ENCODE measurements around the gene TNFAIP8L1. TPM values are rescaled to one million over a fixed set of nuclear protein-coding genes. Genes with fewer than 3 reads are reported as not detected.

The TNFAIP8L1 gene
- total RNA-seq, 1 experiment from 2014 or later: 8.3 TPM

DNA sequence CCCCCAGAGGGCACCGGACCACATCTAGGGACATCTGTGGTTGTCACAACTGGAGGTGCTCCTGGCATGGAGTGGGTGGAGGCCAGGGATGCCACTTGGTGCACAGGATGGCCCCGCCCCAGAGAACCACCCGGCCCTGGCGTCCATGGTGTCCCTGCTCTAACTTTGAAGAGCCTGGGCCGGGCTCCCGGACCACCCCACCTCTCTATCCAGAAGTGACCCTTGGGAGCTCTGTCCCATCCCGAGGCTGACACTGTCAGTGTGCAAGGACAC is 53.7 kb downstream of the TNFAIP8L1 start:
- ChIA-PET POLR2A (ENCODE audit: unreplicated experiment) (no interaction called here), CTCF (no interaction called here)
- no peak for DNase-seq
- H4K20me1 ChIP-seq (ENCODE audit: low read length): no peaks in the 10 kb centered on the region
- H3K79me2 ChIP-seq (ENCODE audit: low read length): no peaks in the 10 kb centered on the region
- peaks cover 40% of the 10 kb centered on the region for H3K4me1 ChIP-seq (ENCODE audit: insufficient read depth, low read length)
- no peaks in the 10 kb centered on the region for H3K27me3 ChIP-seq (ENCODE audit: low read length)
- peaks cover 6% of the 10 kb centered on the region for H3F3A ChIP-seq (ENCODE audit: low read length, unreplicated experiment)
- peaks cover 68% of the 10 kb centered on the region for H3K36me3 ChIP-seq (ENCODE audit: low read depth, low read length)
- no peak overlapping the region for H3K9ac ChIP-seq (ENCODE audit: low read length)
- no peaks in the 10 kb centered on the region for H3K9me2 ChIP-seq (replicated peaks; ENCODE audit: low read length)
- H3K4me2 ChIP-seq (ENCODE audit: low read length): no peak overlapping the region
- no peak overlapping the region for H3K4me3 ChIP-seq (ENCODE audit: low read length)
- no peak for TF ChIP-seq EZH2 (IDR thresholded peaks at IDR 0.05; ENCODE audit: low read length, unreplicated experiment)
- no peak for TF ChIP-seq EZH2phosphoT487 (IDR thresholded peaks at IDR 0.05; ENCODE audit: borderline replicate concordance, low read length)
- TF ChIP-seq, protein P1, sequence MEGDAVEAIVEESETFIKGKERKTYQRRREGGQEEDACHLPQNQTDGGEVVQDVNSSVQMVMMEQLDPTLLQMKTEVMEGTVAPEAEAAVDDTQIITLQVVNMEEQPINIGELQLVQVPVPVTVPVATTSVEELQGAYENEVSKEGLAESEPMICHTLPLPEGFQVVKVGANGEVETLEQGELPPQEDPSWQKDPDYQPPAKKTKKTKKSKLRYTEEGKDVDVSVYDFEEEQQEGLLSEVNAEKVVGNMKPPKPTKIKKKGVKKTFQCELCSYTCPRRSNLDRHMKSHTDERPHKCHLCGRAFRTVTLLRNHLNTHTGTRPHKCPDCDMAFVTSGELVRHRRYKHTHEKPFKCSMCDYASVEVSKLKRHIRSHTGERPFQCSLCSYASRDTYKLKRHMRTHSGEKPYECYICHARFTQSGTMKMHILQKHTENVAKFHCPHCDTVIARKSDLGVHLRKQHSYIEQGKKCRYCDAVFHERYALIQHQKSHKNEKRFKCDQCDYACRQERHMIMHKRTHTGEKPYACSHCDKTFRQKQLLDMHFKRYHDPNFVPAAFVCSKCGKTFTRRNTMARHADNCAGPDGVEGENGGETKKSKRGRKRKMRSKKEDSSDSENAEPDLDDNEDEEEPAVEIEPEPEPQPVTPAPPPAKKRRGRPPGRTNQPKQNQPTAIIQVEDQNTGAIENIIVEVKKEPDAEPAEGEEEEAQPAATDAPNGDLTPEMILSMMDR (conservative IDR thresholded peaks at IDR 0.05; ENCODE audit: low read depth, low read length): no peak
- no peak for ATAC-seq
- no TSS peak for BruUV-seq (replicated peaks)
- H3K27ac ChIP-seq (ENCODE audit: low read length): 0 out of 2 replicates have a peak overlapping the region, but pooled peaks have one; percentile 90
- intact Hi-C loops (cut with micrococcal nuclease): no loop called here
- H2AFZ ChIP-seq (ENCODE audit: low read length): no peak overlapping the region
- H3K9me3 ChIP-seq (ENCODE audit: low read length): no peaks in the 10 kb centered on the region

DNA sequence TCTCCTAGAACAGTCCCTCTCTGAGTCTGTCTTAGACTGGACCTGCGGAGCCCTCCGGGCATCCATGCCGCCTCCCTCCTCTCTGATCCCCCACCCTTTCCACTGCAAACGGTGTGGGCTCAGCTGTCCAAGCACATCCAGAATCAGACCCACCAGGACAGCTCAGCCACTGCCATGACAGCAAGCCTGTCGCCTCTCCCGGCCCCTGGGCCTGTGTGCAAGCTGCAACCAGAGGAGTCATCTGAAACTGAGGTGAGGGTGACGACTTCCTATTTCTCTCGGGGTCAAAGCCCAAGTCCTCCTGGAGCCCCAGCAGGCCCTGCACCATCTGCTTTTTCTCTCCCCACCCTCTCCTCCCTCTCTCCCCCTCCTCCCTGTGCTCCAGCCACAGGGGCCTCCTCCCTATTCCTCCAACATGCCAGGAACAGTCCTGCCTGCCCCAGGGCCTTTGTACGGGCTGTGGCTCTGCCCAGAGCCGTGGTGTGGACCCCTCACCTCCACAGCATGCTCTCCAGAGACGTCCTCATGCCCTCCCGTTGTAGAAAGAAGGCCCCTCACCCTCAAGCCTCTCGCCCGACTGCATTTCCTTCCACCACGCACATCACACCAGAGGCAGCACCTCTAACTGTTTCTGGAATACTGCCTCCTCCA is 54.3 kb downstream of the TNFAIP8L1 start:
- peak overlapping the region; percentile 1; the same call in 1 of the 2 replicates for H3K4me3 ChIP-seq (ENCODE audit: low read length)
- H3K27me3 ChIP-seq (ENCODE audit: low read length): no peaks in the 10 kb centered on the region
- no peaks in the 10 kb centered on the region for H4K20me1 ChIP-seq (ENCODE audit: low read length)
- peaks cover 67% of the 10 kb centered on the region for H3K36me3 ChIP-seq (ENCODE audit: low read depth, low read length)
- no peaks in the 10 kb centered on the region for H3K79me2 ChIP-seq (ENCODE audit: low read length)
- no peaks in the 10 kb centered on the region for H3K9me2 ChIP-seq (replicated peaks; ENCODE audit: low read length)
- peak overlapping the region; percentile 90 for H3K27ac ChIP-seq (ENCODE audit: low read length)
- DNase-seq (no peak), ATAC-seq (no peak)
- no peak for TF ChIP-seq EZH2 (IDR thresholded peaks at IDR 0.05; ENCODE audit: low read length, unreplicated experiment)
- intact Hi-C loops (cut with micrococcal nuclease): loop anchor here (1.0 kb wide), 3 partner anchors 20 to 98 kb away; partner anchors contain the start of genes FEM1A and MYDGF
- ChIA-PET POLR2A (ENCODE audit: unreplicated experiment) (no interaction called here), CTCF (no interaction called here)
- no TSS peak for BruUV-seq (replicated peaks)
- H3K9me3 ChIP-seq (ENCODE audit: low read length): no peaks in the 10 kb centered on the region
- peak overlapping the region; percentile 46 for H3K9ac ChIP-seq (ENCODE audit: low read length)
- H3F3A ChIP-seq (ENCODE audit: low read length, unreplicated experiment): peaks cover 6% of the 10 kb centered on the region
- no peak overlapping the region for H2AFZ ChIP-seq (ENCODE audit: low read length)
- peaks cover 40% of the 10 kb centered on the region for H3K4me1 ChIP-seq (ENCODE audit: insufficient read depth, low read length)
- H3K4me2 ChIP-seq (ENCODE audit: low read length): peak overlapping the region; percentile 46

DNA sequence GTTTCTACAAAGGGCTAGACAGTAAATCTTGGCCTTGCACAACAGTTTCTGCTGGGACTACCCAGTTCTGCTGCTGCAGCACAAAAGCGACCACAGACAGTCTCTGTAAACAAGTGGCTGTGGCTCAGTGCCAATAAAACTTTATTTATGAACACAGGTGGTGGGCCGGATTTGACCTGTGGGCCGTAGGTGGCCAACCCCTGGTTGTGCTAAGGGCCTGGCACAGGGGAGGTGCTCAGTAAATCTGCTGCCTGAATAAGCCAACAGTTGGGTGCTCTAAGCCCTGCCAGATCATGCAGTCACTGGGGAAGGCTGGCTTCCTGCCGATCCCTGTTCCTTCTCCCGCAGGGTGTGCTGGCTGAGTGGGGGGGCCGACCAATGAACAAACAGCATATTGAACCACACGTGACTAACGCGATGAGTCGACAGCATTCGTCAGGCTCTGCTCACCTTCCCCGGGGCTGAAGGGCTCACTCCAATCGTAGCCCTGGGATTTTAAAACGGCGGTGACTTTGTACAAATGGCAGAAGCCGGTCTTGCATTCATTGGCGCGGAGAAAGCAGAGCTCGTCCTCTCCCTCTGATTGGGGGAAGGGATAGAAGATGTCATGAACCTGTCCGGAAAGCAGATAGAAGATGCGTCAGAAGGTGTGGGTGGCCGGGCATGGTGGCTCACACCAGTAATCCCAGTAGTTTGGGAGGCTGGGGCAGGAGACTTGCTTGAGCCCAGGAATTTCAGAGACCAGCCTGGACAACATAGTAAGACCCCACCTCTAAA is 55.1 kb downstream of the TNFAIP8L1 start:
- ATAC-seq (peak; percentile 85), DNase-seq (peak; percentile 100)
- intact Hi-C loops (cut with micrococcal nuclease): loop anchor here (1.0 kb wide), 3 partner anchors 19 to 97 kb away; partner anchors contain the start of genes FEM1A and MYDGF
- Histone ChIP-seq H3F3A (ENCODE audit: low read length, unreplicated experiment) (peaks cover 6% of the 10 kb centered on the region), H3K9ac (ENCODE audit: low read length) (peak overlapping the region; percentile 46), H3K36me3 (ENCODE audit: low read depth, low read length) (peaks cover 66% of the 10 kb centered on the region), H2AFZ (ENCODE audit: low read length) (no peak overlapping the region), H3K9me2 (replicated peaks; ENCODE audit: low read length) (no peaks in the 10 kb centered on the region), H3K4me1 (ENCODE audit: insufficient read depth, low read length) (peaks cover 40% of the 10 kb centered on the region), H3K4me2 (ENCODE audit: low read length) (peak overlapping the region; percentile 46), H3K9me3 (ENCODE audit: low read length) (no peaks in the 10 kb centered on the region), H4K20me1 (ENCODE audit: low read length) (no peaks in the 10 kb centered on the region), H3K4me3 (ENCODE audit: low read length) (peak overlapping the region; percentile 1; the same call in 1 of the 2 replicates), H3K27me3 (ENCODE audit: low read length) (no peaks in the 10 kb centered on the region), H3K27ac (ENCODE audit: low read length) (peak overlapping the region; percentile 90), H3K79me2 (ENCODE audit: low read length) (no peaks in the 10 kb centered on the region)
- CTCF ChIA-PET: interaction anchor here (1.0 kb wide), 1 partner anchor 96 kb away, joined by 6 read pairs; no protein-coding TSS in a partner anchor
- TSS peak; percentile 31 for BruUV-seq (replicated peaks)
- POLR2A ChIA-PET (ENCODE audit: unreplicated experiment): interaction anchor here (1.0 kb wide), 1 partner anchor 19 kb away, joined by 8 read pairs; no protein-coding TSS in a partner anchor
- TF ChIP-seq EZH2 (IDR thresholded peaks at IDR 0.05; ENCODE audit: low read length, unreplicated experiment): no peak
- TF ChIP-seq, protein P1 (conservative IDR thresholded peaks at IDR 0.05; ENCODE audit: low read depth, low read length): no peak
- no peak for TF ChIP-seq EZH2phosphoT487 (IDR thresholded peaks at IDR 0.05; ENCODE audit: borderline replicate concordance, low read length)

Measured in PC-3 (cell line).